Measurements from ENCODE around the gene DMAC1.

DMAC1 gene

GRCh38 chr9:7827792-7828191, 28.2 kb upstream of the DMAC1 start:
- H3K4me3 ChIP-seq (ENCODE audit: insufficient read length, low read depth), result no peak overlapping the region
- no peaks in the 10 kb centered on the region for H3K36me3 ChIP-seq (ENCODE audit: insufficient read depth, insufficient read length, low read length)
- TF ChIP-seq ZNF274 (IDR thresholded peaks at IDR 0.05; ENCODE audit: low read depth, low read length), result no peak
- no peak for TF ChIP-seq YY1 (IDR thresholded peaks at IDR 0.05; ENCODE audit: insufficient read depth, insufficient read length)
- no peak for TF ChIP-seq SUZ12 (IDR thresholded peaks at IDR 0.05; ENCODE audit: extremely low read depth, insufficient read depth, insufficient read length)
- no peak for DNase-seq (ENCODE audit: low read depth, low spot score)
- H3K27me3 ChIP-seq (ENCODE audit: insufficient read depth, insufficient read length), result no peaks in the 10 kb centered on the region
- H3K4me1 ChIP-seq (ENCODE audit: insufficient read depth, insufficient read length), result no peaks in the 10 kb centered on the region
- H3K9ac ChIP-seq (ENCODE audit: insufficient read length, low read depth), result no peak overlapping the region
- no peaks in the 10 kb centered on the region for H3K9me3 ChIP-seq (ENCODE audit: insufficient read depth, low read length)

GRCh38 chr9:7827056-7827455, 27.5 kb upstream of the DMAC1 start:
- H3K27me3 ChIP-seq (ENCODE audit: insufficient read depth, insufficient read length), result no peaks in the 10 kb centered on the region
- TF ChIP-seq YY1 (IDR thresholded peaks at IDR 0.05; ENCODE audit: insufficient read depth, insufficient read length) (no peak), SUZ12 (IDR thresholded peaks at IDR 0.05; ENCODE audit: extremely low read depth, insufficient read depth, insufficient read length) (no peak), ZNF274 (IDR thresholded peaks at IDR 0.05; ENCODE audit: low read depth, low read length) (no peak)
- H3K9ac ChIP-seq (ENCODE audit: insufficient read length, low read depth), result no peak overlapping the region
- H3K4me3 ChIP-seq (ENCODE audit: insufficient read length, low read depth), result no peak overlapping the region
- H3K36me3 ChIP-seq (ENCODE audit: insufficient read depth, insufficient read length, low read length), result no peaks in the 10 kb centered on the region
- H3K4me1 ChIP-seq (ENCODE audit: insufficient read depth, insufficient read length), result no peaks in the 10 kb centered on the region
- no peaks in the 10 kb centered on the region for H3K9me3 ChIP-seq (ENCODE audit: insufficient read depth, low read length)
- no peak for DNase-seq (ENCODE audit: low read depth, low spot score)

- H3K4me1 ChIP-seq (ENCODE audit: insufficient read depth, insufficient read length), result no peaks in the 10 kb centered on the region
- H3K27me3 ChIP-seq (ENCODE audit: insufficient read depth, insufficient read length), result no peaks in the 10 kb centered on the region
- H3K36me3 ChIP-seq (ENCODE audit: insufficient read depth, insufficient read length, low read length), result no peaks in the 10 kb centered on the region
- H3K9me3 ChIP-seq (ENCODE audit: insufficient read depth, low read length), result no peaks in the 10 kb centered on the region
- H3K4me3 ChIP-seq (ENCODE audit: insufficient read length, low read depth), result no peak overlapping the region
- DNase-seq (ENCODE audit: low read depth, low spot score), result no peak
- no peak overlapping the region for H3K9ac ChIP-seq (ENCODE audit: insufficient read length, low read depth)
- no peak for TF ChIP-seq ZNF274 (IDR thresholded peaks at IDR 0.05; ENCODE audit: low read depth, low read length)
- TF ChIP-seq SUZ12 (IDR thresholded peaks at IDR 0.05; ENCODE audit: extremely low read depth, insufficient read depth, insufficient read length), result no peak
- no peak for TF ChIP-seq YY1 (IDR thresholded peaks at IDR 0.05; ENCODE audit: insufficient read depth, insufficient read length)
These were observed 24.1 kb upstream of the DMAC1 start for GRCh38 chr9:7823651-7824050.

DNA sequence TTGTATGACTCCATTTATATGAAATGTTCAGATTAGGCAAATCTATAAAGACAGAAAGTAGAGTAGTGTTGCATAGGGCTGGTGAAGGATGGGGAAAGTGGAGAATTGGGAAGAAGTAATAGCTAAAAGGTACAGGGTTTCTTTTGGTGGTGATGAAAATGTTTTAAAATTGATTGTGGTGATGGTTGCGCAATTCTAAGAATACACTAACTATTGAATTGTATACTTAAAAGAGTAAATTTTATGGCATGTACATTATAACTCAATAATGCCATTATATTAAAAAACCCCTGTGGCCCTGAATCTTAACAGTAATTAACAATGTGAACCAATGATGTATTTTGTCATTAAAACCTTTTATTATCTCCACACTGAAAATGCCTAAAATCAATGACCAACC, 20.4 kb upstream of the DMAC1 start:
- H3K9me3 ChIP-seq (ENCODE audit: insufficient read depth, low read length), result no peaks in the 10 kb centered on the region
- no peak for TF ChIP-seq SUZ12 (IDR thresholded peaks at IDR 0.05; ENCODE audit: extremely low read depth, insufficient read depth, insufficient read length)
- no peak for TF ChIP-seq ZNF274 (IDR thresholded peaks at IDR 0.05; ENCODE audit: low read depth, low read length)
- TF ChIP-seq YY1 (IDR thresholded peaks at IDR 0.05; ENCODE audit: insufficient read depth, insufficient read length), result no peak

GRCh38 chr9:7816021-7816420, 16.4 kb upstream of the DMAC1 start:
- no peak for DNase-seq (ENCODE audit: low read depth, low spot score)
- H3K36me3 ChIP-seq (ENCODE audit: insufficient read depth, insufficient read length, low read length), result no peaks in the 10 kb centered on the region
- H3K9me3 ChIP-seq (ENCODE audit: insufficient read depth, low read length), result no peaks in the 10 kb centered on the region
- H3K4me1 ChIP-seq (ENCODE audit: insufficient read depth, insufficient read length), result no peaks in the 10 kb centered on the region
- no peak overlapping the region for H3K4me3 ChIP-seq (ENCODE audit: insufficient read length, low read depth)
- no peak overlapping the region for H3K9ac ChIP-seq (ENCODE audit: insufficient read length, low read depth)
- H3K27me3 ChIP-seq (ENCODE audit: insufficient read depth, insufficient read length), result no peaks in the 10 kb centered on the region
- no peak for TF ChIP-seq YY1 (IDR thresholded peaks at IDR 0.05; ENCODE audit: insufficient read depth, insufficient read length)

More for the DNA sequence above, 20.4 kb upstream of the DMAC1 start:
- DNase-seq (ENCODE audit: low read depth, low spot score), result no peak
- Histone ChIP-seq H3K27me3 (ENCODE audit: insufficient read depth, insufficient read length) (no peaks in the 10 kb centered on the region), H3K9ac (ENCODE audit: insufficient read length, low read depth) (no peak overlapping the region), H3K4me1 (ENCODE audit: insufficient read depth, insufficient read length) (no peaks in the 10 kb centered on the region), H3K4me3 (ENCODE audit: insufficient read length, low read depth) (no peak overlapping the region), H3K36me3 (ENCODE audit: insufficient read depth, insufficient read length, low read length) (no peaks in the 10 kb centered on the region)

- no peaks in the 10 kb centered on the region for H3K4me1 ChIP-seq (ENCODE audit: insufficient read depth, insufficient read length)
- H3K9ac ChIP-seq (ENCODE audit: insufficient read length, low read depth), result no peak overlapping the region
- no peak for TF ChIP-seq YY1 (IDR thresholded peaks at IDR 0.05; ENCODE audit: insufficient read depth, insufficient read length)
- no peak for TF ChIP-seq SUZ12 (IDR thresholded peaks at IDR 0.05; ENCODE audit: extremely low read depth, insufficient read depth, insufficient read length)
- no peak for TF ChIP-seq ZNF274 (IDR thresholded peaks at IDR 0.05; ENCODE audit: low read depth, low read length)
- H3K9me3 ChIP-seq (ENCODE audit: insufficient read depth, low read length), result no peaks in the 10 kb centered on the region
- H3K4me3 ChIP-seq (ENCODE audit: insufficient read length, low read depth), result no peak overlapping the region
- DNase-seq (ENCODE audit: low read depth, low spot score), result no peak
- H3K36me3 ChIP-seq (ENCODE audit: insufficient read depth, insufficient read length, low read length), result no peaks in the 10 kb centered on the region
- H3K27me3 ChIP-seq (ENCODE audit: insufficient read depth, insufficient read length), result no peaks in the 10 kb centered on the region
These were observed 13.5 kb upstream of the DMAC1 start for GRCh38 chr9:7813030-7813429.

GRCh38 chr9:7811677-7812076, 12.1 kb upstream of the DMAC1 start:
- no peak overlapping the region for H3K4me3 ChIP-seq (ENCODE audit: insufficient read length, low read depth)

DNA sequence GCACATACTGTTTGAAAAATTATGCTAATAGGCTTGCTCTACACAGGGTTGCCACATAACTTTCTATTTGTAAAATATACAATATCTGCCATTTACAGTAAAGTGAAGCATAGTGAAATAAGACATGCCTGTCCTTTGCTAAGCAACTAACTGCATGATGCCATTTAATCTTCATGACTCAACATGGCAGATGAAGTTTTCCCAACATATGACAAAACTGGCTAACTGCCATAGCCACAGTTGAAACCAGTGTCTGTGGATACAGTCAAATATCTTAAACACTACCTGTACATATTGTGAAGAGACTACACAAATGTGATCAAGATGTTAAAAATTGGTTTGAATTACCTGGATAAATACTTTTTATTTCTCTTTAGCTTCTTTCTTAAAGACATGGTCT, 3.1 kb upstream of the DMAC1 start:
- no peak for DNase-seq (ENCODE audit: low read depth, low spot score)
- H3K9me3 ChIP-seq (ENCODE audit: insufficient read depth, low read length), result no peaks in the 10 kb centered on the region
- H3K4me3 ChIP-seq (ENCODE audit: insufficient read length, low read depth), result no peak overlapping the region
- TF ChIP-seq SUZ12 (IDR thresholded peaks at IDR 0.05; ENCODE audit: extremely low read depth, insufficient read depth, insufficient read length), result no peak
- TF ChIP-seq ZNF274 (IDR thresholded peaks at IDR 0.05; ENCODE audit: low read depth, low read length), result no peak
- no peak overlapping the region for H3K9ac ChIP-seq (ENCODE audit: insufficient read length, low read depth)
- H3K27me3 ChIP-seq (ENCODE audit: insufficient read depth, insufficient read length), result no peaks in the 10 kb centered on the region
- peaks cover 1% of the 10 kb centered on the region for H3K4me1 ChIP-seq (ENCODE audit: insufficient read depth, insufficient read length)
- H3K36me3 ChIP-seq (ENCODE audit: insufficient read depth, insufficient read length, low read length), result peaks cover 9% of the 10 kb centered on the region

More at GRCh38 chr9:7811677-7812076, 12.1 kb upstream of the DMAC1 start:
- TF ChIP-seq ZNF274 (IDR thresholded peaks at IDR 0.05; ENCODE audit: low read depth, low read length), result no peak
- TF ChIP-seq SUZ12 (IDR thresholded peaks at IDR 0.05; ENCODE audit: extremely low read depth, insufficient read depth, insufficient read length), result no peak
- no peak for TF ChIP-seq YY1 (IDR thresholded peaks at IDR 0.05; ENCODE audit: insufficient read depth, insufficient read length)
- Histone ChIP-seq H3K9ac (ENCODE audit: insufficient read length, low read depth) (no peak overlapping the region), H3K27me3 (ENCODE audit: insufficient read depth, insufficient read length) (no peaks in the 10 kb centered on the region), H3K9me3 (ENCODE audit: insufficient read depth, low read length) (no peaks in the 10 kb centered on the region), H3K4me1 (ENCODE audit: insufficient read depth, insufficient read length) (no peaks in the 10 kb centered on the region), H3K36me3 (ENCODE audit: insufficient read depth, insufficient read length, low read length) (no peaks in the 10 kb centered on the region)
- DNase-seq (ENCODE audit: low read depth, low spot score), result no peak

Measured in NT2/D1 (cell line).